ENCODE results near the gene MYL6. TPM values are rescaled to one million over a fixed set of nuclear protein-coding genes. Genes with fewer than 3 reads are reported as not detected.

The MYL6 gene
- polyA plus RNA-seq, 3 donors: 1,303 to 4,064 (median 3,695) TPM

DNA sequence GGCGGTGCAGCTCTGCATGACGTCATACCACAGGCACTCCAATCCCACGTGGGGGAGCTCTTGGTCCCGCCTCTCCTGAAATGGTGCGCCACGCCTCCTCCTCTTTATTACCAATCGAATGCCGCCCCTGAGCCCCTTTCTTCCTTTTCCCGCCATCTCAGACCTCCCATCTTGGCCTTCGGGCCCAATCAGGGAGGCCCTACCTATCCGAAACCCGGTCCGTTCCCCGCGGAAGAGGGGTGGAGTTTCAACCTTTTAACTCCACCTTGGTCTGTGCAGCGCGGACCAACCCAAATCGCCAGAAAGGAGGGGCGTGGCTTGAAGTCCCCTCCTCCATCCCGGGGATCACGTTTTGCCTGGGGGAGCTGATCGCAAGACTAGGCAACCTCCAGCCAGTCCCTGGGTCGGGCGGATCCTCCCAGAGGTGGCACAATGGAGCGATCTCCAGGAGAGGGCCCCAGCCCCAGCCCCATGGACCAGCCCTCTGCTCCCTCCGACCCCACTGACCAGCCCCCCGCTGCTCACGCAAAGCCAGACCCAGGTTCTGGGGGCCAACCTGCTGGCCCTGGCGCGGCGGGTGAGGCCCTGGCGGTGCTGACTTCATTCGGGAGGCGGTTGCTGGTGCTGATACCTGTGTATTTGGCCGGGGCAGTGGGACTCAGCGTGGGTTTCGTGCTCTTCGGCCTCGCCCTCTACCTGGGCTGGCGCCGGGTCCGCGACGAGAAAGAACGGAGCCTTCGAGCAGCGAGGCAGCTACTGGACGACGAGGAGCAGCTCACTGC lies 30.1 kb upstream of the MYL6 start, which contains the start of gene ESYT1:
ESYT1 (plus strand) TSS at position 380 of the 782 bp plus-strand sequence; CDS start at position 433, 53 bp downstream.
- H3K27ac ChIP-seq (ENCODE audit: low read depth, low read length): no peak within 1 kb of the TSS
- 0 to 1% (median 0%) methylated on average over 48 to 49 of the region's 49 CpGs for WGBS, 3 donors

DNA sequence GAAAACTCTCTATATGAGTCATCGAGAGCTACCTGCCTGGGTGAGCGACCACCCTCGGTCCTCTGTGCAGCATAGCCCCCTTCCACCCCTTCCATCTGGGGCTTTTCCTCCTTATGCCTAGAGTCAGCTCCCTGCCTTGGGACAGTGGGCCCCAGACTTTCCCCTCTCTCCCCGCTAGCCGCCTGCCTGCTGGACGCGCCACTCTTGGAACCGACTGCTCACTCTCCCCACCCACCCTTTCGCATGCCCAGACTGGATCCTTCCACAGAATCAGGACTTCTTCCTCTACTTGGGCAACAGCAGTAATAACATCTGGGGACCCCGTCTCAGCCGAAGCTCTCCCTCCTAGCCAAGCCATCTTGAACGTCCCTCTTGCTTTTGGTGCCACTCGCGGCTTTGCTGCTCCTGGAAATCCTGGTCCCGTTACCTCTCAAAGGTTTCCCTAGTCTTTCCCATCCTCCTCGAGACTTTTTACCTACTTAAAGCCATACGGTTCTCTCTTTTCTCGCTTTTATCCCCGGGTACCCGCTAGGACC lies 29.4 kb upstream of the MYL6 start:
- 0 to 1% (median 1%) methylated on average over 20 of the region's 20 CpGs for WGBS, 3 donors
- H3K27ac ChIP-seq (ENCODE audit: low read depth, low read length): no peak overlapping the region

DNA sequence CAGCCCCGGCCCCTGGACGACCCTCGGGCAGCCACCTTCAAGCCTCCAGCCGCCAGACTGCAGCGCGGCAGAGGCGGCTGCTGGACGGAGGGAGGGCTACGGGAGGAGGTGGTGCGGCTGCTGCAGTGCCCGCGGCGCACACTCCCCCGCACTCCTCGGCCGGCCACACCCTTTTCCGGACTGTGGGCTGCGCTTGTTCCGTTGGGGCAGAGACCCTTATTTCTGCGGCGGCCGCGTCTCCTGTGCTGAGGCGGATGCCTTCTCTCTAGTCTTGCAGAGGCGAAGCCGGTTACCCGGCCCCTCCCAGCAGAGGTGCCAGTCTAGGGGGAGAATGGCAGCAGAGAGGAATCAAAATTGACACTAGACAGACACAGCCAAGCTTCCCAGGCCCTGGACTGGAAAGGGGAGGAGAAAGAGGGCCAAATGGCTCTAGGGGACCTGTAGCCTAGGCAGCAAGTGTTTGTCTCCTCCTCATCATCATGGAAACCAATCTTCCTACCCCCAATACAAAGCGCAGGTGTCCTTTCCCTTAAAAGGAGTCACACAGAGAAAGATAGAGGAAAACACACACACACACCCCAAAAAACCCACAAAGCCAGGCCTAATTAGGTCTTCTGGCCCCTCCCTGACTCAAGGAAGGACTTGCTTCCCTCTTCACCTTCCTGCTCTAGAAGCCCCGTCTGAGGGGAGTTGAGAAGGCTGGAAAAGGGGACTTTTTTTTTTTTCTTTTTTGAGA lies 28.8 kb upstream of the MYL6 start:
- 2 to 5% (median 2%) methylated on average over 28 to 29 of the region's 29 CpGs for WGBS, 3 donors
- H3K27ac ChIP-seq (ENCODE audit: low read depth, low read length): no peak overlapping the region

DNA sequence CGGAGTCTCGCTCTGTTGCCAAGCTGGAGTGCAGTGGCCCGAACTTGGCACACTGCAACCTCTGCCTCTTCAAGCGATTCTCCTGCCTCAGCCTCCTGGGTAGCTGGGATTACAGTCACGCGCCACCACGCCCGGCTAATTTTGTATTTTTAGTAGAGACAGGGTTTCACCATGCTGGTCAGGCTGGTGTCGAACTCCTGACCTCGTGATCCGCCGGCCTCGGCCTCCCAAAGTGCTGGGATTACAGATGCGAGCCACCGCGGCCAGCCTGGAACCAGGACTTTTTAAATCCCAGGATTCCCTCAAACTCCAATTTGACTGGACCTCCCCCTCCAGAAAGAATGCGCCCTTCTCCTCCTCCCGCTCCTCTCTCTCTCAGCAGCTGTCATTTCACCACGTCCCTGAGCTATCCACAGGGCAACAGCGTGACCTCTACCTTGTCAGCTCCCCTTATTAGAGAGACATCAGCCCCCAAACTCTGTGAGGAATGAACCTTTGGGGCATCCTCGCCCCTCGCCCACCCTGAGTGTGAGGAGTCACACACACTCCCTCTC lies 28.1 kb upstream of the MYL6 start:
- H3K27ac ChIP-seq (ENCODE audit: low read depth, low read length): no peak overlapping the region
- WGBS, 3 donors: 55 to 81% (median 55%) methylated on average over 22 of the region's 22 CpGs

DNA sequence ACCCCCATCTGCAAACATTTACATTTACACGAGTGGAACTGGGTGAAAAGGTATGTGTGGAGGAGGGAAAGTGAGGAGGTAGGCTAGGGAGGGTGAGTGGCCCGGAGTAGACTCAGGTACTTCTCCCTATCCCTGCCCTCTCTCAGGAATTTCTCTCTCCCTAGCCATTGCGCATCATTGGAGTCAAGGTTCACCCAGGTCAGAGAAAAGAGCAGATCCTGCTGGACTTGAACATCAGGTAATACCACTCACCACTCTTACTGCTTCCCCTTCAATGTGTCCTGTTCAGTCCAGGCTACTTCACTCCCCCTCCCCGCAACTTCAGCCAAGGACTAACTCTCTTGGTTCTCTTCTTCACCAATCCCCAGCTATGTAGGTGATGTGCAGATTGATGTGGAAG lies 27.3 kb upstream of the MYL6 start:
- H3K27ac ChIP-seq (ENCODE audit: low read depth, low read length): no peak overlapping the region
- 83 to 90% (median 84%) methylated on average over 4 of the region's 4 CpGs for WGBS, 3 donors

DNA sequence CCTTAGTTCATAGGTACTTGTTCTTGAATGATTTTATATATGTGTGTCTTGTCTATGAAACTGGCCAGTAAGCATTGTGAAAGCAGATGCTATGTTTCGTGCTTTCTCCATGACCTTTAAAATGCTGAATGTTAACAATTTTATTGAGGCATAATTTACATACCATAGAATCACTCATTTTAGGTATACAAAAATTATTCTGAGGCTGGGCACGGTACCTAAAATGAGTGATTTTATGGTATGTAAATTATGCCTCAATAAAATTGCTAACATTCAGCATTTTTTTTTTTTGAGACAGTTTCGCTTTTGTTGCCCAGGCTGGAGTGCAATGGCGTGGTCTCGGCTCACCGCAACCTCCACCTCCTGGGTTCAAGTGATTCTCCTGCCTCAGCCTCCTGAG lies 23.3 kb upstream of the MYL6 start:
- H3K27ac ChIP-seq (ENCODE audit: low read depth, low read length): no peak overlapping the region
- 97 to 99% (median 97%) methylated on average over 6 of the region's 6 CpGs for WGBS, 3 donors

DNA sequence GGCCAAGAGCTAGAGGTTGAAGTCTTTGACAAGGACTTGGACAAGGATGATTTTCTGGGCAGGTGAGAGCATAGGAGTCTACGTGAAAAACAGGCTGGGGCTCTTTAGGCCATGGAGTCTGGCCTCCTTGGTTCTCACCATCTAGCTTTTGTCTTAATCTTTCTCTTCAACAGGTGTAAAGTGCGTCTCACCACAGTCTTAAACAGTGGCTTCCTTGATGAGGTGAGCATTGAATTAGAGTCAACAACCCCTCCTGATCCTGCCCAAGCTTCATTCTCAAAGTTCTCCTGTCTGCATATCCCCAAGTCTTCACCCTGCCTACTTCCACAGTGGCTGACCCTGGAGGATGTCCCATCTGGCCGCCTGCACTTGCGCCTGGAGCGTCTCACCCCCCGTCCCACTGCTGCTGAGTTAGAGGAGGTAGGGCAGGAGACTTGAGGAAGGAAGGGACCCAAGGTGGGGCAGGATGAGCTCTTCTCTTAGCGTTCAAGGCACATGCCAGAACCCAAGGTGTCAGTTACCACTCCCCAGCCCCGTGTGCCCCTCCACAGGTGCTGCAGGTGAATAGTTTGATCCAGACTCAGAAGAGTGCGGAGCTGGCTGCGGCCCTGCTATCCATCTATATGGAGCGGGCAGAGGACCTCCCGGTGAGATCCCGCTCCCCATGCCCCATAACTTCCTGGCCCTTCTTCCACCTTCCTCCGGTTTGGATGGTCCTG lies 20.1 kb upstream of the MYL6 start:
- WGBS, 3 donors: 89 to 94% (median 91%) methylated on average over 14 of the region's 14 CpGs
- no peak overlapping the region for H3K27ac ChIP-seq (ENCODE audit: low read depth, low read length)

DNA sequence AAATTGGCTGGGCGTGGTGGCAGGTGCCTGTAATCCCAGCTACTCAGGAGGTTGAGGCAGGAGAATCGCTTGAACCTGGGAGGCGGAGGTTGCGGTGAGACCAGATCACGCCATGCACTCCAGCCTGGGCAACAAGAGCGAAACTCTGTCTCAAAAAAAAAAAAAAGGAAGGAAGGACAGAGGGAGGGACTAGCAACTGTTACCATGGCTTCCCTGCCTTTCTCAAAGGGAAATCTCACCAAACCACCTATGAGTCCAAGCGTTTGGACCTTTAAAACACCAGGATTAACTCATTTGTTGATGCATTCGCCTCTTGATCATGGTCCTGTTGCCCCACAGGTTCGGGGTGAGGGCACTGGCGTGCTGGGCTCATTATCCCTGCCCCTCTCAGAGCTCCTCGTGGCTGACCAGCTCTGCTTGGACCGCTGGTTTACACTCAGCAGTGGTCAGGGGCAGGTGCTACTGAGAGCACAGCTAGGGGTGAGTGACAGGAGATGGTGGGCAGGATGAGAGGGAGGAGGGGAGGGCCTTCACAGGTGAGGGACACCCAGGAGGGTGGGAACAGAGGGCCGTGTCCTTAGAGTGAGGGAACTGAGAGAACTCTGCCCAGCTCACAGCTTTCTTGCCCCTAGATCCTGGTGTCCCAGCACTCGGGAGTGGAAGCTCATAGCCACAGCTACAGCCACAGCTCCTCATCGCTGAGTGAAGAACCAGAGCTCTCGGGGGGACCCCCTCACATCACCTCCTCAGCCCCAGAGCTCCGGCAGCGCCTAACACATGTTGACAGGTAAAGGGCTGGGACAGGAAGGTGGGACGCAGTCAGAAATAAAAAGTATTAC lies 16.0 kb upstream of the MYL6 start:
- WGBS, 3 donors: 78 to 92% (median 81%) methylated on average over 19 of the region's 19 CpGs
- H3K27ac ChIP-seq (ENCODE audit: low read depth, low read length): no peak overlapping the region

DNA sequence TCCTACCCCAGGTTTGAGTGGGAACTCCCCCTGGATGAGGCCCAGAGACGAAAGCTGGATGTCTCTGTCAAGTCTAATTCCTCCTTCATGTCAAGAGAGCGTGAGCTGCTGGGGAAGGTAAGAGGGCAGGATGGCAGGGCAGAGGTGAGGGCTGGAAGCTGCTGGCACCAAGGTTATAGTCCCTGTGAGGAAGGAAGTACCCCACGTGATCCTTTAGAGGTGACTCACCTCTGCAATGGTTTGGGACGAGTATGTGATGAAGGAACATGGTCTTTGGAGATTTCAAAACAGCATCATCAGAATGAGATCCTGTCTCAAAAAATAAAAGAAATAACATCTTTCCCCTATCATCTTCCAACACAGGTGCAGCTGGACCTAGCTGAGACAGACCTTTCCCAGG lies 14.9 kb upstream of the MYL6 start:
- 56 to 75% (median 64%) methylated on average over 4 of the region's 4 CpGs for WGBS, 3 donors
- no peak overlapping the region for H3K27ac ChIP-seq (ENCODE audit: low read depth, low read length)

DNA sequence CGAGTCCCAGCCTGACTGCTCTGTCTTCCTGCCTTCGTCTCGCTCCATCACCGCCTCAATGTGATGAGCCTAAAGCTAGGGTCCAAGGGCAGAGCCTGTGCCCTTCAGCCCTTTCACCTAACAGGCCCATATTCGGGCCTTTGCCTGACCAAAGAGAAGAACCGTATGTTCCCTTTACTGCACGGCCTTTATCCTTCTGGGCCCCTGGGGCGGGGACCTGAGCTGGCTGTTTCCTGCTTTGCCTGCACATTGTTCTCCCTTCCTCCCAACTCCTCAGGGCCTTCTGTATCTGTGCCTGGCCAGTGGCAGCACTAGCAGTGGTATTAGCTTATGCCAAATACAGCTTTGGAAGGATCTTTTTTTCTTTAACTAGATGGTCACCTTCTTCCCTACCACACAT lies 14.3 kb upstream of the MYL6 start:
- 61 to 87% (median 65%) methylated on average over 8 of the region's 8 CpGs for WGBS, 3 donors
- no peak overlapping the region for H3K27ac ChIP-seq (ENCODE audit: low read depth, low read length)

DNA sequence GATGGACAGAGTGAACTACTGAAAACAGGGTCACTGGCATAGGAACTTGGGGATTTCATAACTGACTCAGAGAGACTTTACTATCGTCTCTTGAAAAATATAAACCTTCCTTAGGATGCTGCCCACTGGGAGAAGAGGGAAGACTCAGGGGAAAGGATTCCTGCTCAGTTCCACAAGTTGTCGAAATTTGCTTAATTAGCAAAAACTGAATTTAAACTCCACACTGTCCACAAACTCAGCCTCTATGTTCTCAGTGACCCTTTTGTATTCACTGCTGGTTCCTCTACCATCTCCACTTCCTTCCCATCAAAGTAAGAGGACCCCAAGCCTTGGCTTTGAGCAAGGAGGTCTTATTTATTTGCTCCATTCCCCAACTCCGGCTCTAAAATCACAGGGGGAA lies 12.9 kb upstream of the MYL6 start:
- no peak overlapping the region for H3K27ac ChIP-seq (ENCODE audit: low read depth, low read length)
- WGBS, 3 donors: 67 to 92% (median 81%) methylated on average over 3 of the region's 3 CpGs

DNA sequence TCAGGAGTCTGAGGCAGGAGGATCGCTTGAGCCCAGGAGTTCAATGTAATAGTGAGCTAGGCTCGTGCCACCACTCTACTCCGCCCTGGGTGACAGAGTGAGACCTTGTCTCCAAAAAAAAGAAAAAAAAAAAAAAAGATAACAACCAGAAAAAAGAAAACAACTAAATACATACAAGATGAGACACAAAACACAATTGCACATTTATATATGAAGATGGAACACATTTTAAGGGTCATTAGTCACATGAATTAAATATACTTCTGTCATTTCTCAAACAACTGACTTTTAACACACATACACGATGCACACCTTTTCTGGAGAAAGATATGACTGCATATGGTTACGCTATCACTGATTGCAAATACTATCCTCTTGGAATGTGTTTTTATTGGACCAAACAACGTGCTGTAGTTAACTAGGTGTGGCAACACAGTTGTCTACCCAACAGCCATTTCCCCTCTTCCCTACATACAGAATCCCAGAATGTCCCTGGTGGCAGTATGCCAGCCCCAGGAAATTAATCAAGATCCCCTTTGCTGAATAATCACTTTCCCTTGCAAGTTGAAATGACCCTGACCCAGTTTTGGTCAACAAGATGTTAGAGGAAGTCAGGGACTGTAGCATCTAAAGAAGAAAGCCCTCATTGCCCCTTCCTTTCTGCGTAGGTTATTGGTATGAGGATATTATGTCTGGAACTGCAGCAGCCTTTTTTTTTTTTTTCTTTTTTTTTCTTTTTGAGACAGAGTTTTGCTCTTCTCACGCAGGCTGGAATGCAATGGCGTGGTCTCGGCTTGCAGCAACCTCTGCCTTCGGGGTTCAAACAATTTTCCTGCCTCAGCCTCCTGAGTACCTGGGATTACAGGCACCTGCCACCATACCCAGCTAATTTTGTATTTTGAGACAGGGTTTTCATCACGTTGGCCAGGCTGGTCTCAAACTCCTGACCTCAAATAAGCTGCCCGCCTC lies 11.4 kb upstream of the MYL6 start:
- no peak overlapping the region for H3K27ac ChIP-seq (ENCODE audit: low read depth, low read length)
- WGBS, 3 donors: 55 to 61% (median 59%) methylated on average over 13 of the region's 13 CpGs

DNA sequence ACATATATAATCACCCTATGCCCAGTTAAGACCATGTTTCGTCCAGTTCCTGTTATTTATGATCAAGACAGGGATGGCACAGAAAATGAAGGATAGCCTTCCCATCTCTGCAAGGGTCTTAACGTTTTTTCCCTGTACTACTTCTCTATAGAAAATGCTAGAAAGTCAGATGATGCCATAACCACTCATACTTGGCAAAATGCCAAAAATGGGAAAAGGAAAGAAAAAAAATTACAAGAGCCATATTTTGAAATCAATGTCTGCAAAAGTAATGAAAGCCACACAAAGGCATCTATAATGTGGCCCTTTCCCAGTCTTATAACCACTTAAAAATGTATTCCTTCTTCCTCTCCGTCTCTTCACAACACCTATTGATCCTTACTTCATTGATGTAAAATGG lies 7.6 kb upstream of the MYL6 start:
- WGBS, 3 donors: 56 to 59% (median 59%) methylated on average over 3 of the region's 3 CpGs

DNA sequence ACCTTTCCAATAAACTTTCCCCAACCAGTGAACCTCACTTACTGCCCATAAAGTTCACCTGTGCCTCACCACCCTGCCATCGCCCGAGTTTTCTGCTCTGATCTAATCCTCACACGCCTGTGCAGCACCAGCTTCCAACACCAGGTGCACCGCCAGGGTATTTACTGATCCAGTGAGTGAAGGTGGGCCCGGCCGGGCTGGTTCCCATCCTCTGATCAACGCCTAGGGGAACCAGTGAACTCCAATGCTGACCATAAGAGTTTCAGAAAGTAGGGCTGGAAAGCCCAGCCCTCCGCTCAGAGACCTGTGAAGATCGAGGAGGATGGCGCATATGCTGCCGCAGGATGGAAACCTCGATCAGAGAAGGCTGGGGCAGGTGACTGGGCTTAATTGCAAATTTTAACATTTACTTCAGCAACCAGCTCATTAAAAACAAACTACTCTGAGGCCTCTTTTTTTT lies 6.5 kb upstream of the MYL6 start:
- 4 to 15% (median 11%) methylated on average over 12 of the region's 12 CpGs for WGBS, 3 donors
- peak overlapping the region; percentile 82 for H3K27ac ChIP-seq (ENCODE audit: low read depth, low read length)

More for the DNA sequence above, 7.6 kb upstream of the MYL6 start:
- no peak overlapping the region for H3K27ac ChIP-seq (ENCODE audit: low read depth, low read length)

DNA sequence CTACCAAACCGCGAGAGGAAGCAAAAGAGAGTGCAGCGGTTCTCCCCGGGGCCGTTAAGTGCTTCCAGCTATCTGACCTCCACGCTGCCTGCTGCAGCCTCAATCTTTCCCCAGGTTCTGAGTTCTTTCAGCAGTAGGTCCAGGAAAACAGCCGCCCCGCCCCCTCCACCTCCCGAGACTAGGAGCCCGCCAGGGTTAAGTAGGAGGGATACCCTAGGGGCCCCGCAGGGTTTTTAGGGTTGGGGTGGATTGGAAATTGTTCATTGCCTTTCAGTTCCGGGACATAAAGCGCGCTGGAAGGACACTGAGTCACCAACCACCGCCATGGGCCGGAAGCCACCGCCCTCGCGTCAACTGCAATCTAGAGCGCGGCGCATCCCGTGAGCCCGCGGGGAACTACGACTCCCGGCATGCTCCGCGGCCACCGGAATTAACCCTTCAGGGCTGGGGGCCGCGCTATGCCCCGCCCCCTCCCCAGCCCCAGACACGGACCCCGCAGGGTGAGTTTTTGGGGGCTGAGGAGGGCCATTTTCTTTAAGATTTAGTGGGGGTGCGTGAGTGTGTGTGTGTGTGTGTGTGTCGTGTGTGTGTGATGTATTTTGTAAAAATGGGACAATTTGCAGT lies 5.9 kb upstream of the MYL6 start, which contains the start of gene MYL6B:
MYL6B (plus strand) TSS at position 456 of the 624 bp plus-strand sequence. CDS start 1,332 bp downstream, outside the sequence.
- H3K27ac ChIP-seq (ENCODE audit: low read depth, low read length): peak within 1 kb of the TSS; percentile 82
- WGBS, 3 donors: 0 to 1% (median 0%) methylated on average over 34 to 37 of the region's 37 CpGs
